Right atrium auricular region (tissue), 2 donors: ENCODE data around the gene TENT4A. TPM values are rescaled to one million over a fixed set of nuclear protein-coding genes. Genes with fewer than 3 reads are reported as not detected.

Source experiments
- DNase-seq: peaks from one replicate; pipeline ENCODE4 v3.0.0-alpha.2; 2019; ENCODE audit warnings: low spot score
- H3K27ac ChIP-seq, 2 donors: fragments of 200-600 bp; sonication (generic); 1 replicate in 1 of 2; 2 replicates in 1 of 2; pipeline ENCODE4 v1.5.1; 2016 to 2019
- H3K27me3 ChIP-seq, 2 donors: fragments of 200-600 bp; sonication (generic); one replicate each; pipeline versions ENCODE4 v1.5.1 to v1.6.0; 2017 to 2019
- H3K36me3 ChIP-seq: fragments of 200-600 bp; sonication (generic); one replicate; pipeline ENCODE4 v1.5.1; 2016
- H3K4me1 ChIP-seq, 2 donors: fragments of 200-600 bp; sonication (generic); one replicate each; pipeline versions ENCODE4 v1.5.1 to v1.6.0; 2017 to 2019
- H3K4me3 ChIP-seq, 2 donors: fragments of 200-600 bp; sonication (generic); 1 replicate in 1 of 2; 2 replicates in 1 of 2; pipeline ENCODE4 v1.5.1; 2017 to 2019; ENCODE audit warnings: mild to moderate bottlenecking in 1 of 2, moderate library complexity in 1 of 2
- H3K9me3 ChIP-seq, 2 donors: fragments of 200-600 bp; sonication (generic); one replicate each; pipeline ENCODE4 v1.5.1; 2019
- CTCF ChIP-seq, 2 donors: fragments of 200-600 bp; sonication (generic); IDR thresholded peaks; one replicate each; pipeline ENCODE4 v1.5.1; 2019; ENCODE audit warnings: antibody characterized with exemption in 2 of 2
- total RNA-seq, 2 donors: library from RNA; depleted of rRNA; stranded (reverse); fragments of >200 nt; gene quantifications; one replicate each; pipeline ENCODE4 v1.1.0, GENCODE V29; 2016

TENT4A gene
- total RNA-seq, 2 donors from 2014 or later, result 7.3 to 14.9 TPM

GRCh38 chr5:6722015-6722414 is 8.8 kb downstream of the TENT4A start:
- H3K4me3 ChIP-seq, result peak overlapping the region in 1 of 2 donors; percentile 31
- H3K4me1 ChIP-seq, result peaks cover 0 to 97% of the 10 kb centered on the region in 2 donors
- no peaks in the 10 kb centered on the region for H3K27me3 ChIP-seq
- DNase-seq, result no peak
- peak overlapping the region; percentile 13 to 27 for H3K27ac ChIP-seq
- TF ChIP-seq CTCF (IDR thresholded peaks at IDR 0.05), result no peak
- H3K9me3 ChIP-seq, result no peaks in the 10 kb centered on the region
- no peaks in the 10 kb centered on the region for H3K36me3 ChIP-seq

GRCh38 chr5:6723122-6723815 is 10.0 kb downstream of the TENT4A start:
- Histone ChIP-seq H3K27ac (no peak overlapping the region), H3K27me3 (no peaks in the 10 kb centered on the region), H3K9me3 (no peaks in the 10 kb centered on the region), H3K4me3 (no peak overlapping the region), H3K4me1 (peaks cover 0 to 92% of the 10 kb centered on the region in 2 donors), H3K36me3 (no peaks in the 10 kb centered on the region)
- no peak for DNase-seq
- no peak for TF ChIP-seq CTCF (IDR thresholded peaks at IDR 0.05)

DNA sequence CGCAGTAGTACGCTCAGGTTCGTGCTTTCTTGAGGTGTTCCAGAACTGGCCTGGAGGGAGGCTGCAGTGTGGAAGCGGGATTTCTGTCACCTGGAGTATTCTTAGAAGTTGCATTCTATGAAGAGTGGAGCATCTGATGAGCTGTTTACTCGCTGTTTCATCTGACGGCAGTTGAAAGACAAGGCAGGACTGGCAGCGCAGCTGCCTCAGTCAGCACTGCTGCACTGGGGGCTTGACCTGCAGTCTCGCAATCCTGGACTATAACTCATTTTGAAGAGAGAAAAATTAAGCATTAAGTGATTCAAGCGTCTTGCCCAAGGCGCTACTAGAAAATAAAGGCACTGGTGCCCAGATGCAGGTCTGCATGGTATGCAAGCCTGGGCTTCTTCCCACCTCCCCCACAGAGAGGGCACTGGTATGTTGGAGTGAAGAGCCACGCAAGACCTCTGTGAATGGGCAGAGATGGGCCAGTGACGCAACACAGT is 10.6 kb downstream of the TENT4A start:
- H3K9me3 ChIP-seq, result no peaks in the 10 kb centered on the region
- no peak for TF ChIP-seq CTCF (IDR thresholded peaks at IDR 0.05)
- H3K27ac ChIP-seq, result no peak overlapping the region
- no peak for DNase-seq
- H3K4me3 ChIP-seq, result no peak overlapping the region
- peaks cover 0 to 86% of the 10 kb centered on the region in 2 donors for H3K4me1 ChIP-seq
- H3K27me3 ChIP-seq, result no peaks in the 10 kb centered on the region
- H3K36me3 ChIP-seq, result no peaks in the 10 kb centered on the region

- no peak overlapping the region for H3K4me3 ChIP-seq
- no peaks in the 10 kb centered on the region for H3K27me3 ChIP-seq
- H3K36me3 ChIP-seq, result no peaks in the 10 kb centered on the region
- no peak for TF ChIP-seq CTCF (IDR thresholded peaks at IDR 0.05)
- DNase-seq, result no peak
- H3K27ac ChIP-seq, result no peak overlapping the region
- H3K4me1 ChIP-seq, result peaks cover 0 to 86% of the 10 kb centered on the region in 2 donors
- no peaks in the 10 kb centered on the region for H3K9me3 ChIP-seq
Measured at GRCh38 chr5:6724321-6724929, 11.2 kb downstream of the TENT4A start.

GRCh38 chr5:6725421-6725820 is 12.2 kb downstream of the TENT4A start:
- DNase-seq, result no peak
- no peak for TF ChIP-seq CTCF (IDR thresholded peaks at IDR 0.05)
- H3K27ac ChIP-seq, result no peak overlapping the region
- H3K9me3 ChIP-seq, result no peaks in the 10 kb centered on the region
- H3K4me3 ChIP-seq, result no peak overlapping the region
- peaks cover 0 to 86% of the 10 kb centered on the region in 2 donors for H3K4me1 ChIP-seq
- H3K36me3 ChIP-seq, result no peaks in the 10 kb centered on the region
- H3K27me3 ChIP-seq, result no peaks in the 10 kb centered on the region
